ENCODE measurements around the gene SLC25A22.

SLC25A22 gene

DNA sequence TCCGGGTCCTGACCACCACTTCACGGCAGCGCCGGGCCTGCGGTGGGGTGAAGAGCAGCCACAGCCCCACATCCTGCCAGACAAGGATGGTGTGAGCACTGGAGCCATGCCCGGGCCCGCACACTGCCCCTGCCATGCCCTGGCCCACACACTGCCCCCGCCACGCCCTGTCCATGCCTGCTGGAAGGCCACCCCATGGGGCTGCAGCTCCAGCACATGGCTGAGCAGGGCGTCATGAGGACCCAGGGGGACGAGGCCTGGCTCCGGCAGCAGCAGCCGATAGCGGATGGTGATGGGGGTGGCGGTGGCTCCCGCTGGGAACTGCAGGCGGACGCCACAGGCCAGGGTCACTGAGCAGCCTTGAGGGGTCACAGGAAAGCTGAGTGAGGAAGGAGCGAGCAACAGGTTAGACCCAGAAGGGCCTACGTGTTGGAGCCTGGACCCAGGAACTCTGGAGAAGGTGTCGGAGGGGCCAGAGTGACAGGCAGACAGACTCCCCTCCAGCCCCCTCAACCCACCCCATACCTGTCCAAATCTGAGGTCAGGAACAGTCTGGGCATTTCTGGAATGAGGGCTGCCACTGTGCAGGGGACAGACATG is 4.0 kb upstream of the SLC25A22 start:
- no peak for DNase-seq

DNA sequence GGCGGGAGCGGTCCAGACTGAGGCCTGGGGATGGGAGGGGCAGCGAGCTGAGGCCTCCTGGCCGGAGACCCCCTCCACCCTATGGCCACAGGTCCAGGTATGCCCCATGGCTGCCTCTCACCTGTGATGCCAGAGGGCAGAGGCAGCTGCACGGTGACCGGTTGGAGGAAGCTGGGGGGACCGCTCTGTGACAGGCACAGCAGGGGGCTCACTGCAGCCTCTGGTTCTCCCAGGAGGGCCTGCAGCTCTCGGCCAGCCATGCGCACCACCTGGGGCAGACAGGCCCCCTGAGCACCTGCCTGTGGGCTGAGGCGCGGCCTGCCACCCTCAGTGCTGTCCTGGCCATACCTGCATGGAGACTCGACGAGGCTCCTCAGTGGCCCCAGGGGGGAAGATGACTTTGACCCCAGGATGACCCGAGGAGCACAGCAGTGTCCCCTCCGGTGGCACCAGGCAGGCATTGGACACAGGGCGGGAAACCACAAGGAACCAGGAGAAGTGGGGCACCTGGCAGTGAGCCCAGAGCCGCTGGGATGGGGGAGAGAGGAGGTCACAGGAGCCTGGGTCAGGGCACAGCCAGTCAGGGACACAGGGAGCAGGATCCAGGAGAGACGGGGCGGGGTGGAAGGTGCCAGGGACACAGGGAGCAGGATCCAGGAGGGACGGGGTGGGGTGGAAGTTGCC is 3.2 kb upstream of the SLC25A22 start:
- DNase-seq, result no peak

DNA sequence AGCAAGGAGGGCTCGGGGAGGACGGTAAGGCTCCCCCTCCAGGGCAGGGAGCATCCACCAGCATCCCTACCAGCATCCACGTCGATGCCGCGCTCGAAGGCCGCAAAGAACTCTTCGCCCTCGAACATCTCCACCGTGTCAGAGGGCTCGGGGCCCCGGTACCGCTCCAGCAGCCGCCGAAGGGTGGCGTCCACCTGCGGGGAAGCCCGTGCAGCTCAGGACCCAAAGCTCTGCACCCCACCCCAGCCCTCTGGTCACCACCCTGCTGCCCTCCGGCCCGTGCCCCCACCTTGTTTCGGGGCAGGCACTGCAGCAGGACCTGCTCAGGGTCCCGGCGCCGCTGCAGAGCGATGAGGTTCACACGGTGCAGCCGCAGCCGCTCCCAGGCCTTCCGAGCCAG is 2.4 kb upstream of the SLC25A22 start:
- DNase-seq, result no peak

DNA sequence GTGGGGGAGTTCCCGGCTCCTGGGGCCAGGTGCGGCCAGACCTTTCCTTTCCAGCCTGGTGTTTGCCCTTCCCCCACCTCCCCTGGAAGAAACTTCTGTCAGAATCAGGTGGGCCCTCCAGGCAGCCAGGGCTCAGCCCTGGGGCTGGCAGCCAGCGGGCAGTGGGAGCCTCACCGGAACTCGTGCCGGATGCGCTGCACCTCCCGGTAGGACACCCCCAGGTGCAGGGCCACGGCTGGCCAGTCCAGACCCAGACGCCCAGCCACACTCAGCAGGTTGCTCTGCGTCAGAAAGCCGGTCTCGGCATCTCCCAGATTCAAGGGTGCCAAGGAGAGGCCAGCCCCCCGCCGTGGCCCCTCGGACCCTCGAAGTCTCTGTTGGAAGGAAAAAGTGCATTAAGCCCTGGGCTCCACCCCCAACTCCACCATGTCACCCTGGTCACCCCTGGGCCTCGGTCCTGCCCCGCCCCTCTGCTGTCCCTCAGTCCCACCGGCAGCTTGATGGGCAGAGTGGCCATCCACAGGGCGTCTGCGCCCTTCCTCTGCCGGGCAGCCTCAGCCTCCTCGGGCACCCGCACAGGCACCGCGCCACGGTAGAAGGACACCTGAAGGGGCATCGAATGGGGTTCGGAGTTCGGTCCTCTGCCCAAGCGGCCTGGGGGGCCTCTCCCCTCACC is 1.7 kb upstream of the SLC25A22 start:
- no peak for DNase-seq

DNA sequence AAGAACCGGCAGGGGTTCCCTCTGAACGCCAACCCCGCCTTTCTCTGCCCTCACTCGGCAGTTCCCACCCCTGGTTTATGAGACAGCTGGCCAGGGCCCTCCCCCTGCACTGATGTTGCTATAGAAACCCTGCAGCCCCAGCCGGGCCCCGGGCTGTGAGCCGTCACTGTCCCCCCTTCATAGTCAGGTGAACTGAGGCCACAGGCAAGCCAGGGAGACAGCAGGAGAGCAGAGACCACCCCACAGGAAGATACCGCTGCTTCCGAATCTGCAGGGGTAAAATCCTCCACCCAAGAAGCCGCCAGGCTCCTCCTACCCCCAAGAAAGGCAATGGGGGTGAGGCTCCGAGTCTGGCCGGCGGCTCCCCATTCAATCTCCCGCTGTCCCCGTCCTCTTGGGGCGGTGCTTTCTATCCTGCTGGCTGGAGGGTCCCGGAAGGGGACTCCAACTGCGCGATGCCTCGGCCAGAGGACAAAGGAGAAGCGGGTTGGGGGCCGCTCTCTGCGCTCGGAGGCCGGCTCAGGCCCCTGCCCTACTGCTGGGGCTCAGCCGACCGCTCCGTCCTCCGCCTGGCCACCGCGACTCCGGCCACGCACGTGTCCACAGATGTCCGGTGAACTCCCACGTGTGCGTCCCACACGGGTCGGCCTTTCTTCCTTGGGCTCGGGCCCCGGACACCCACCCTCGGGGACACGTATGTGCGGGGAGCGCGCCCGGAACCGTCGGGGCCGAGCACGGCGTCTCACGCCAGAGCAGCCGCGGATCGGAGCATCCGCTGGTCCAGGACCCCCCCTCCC is 587 bp downstream of the SLC25A22 start:
- peak; percentile 78 for DNase-seq

DNA sequence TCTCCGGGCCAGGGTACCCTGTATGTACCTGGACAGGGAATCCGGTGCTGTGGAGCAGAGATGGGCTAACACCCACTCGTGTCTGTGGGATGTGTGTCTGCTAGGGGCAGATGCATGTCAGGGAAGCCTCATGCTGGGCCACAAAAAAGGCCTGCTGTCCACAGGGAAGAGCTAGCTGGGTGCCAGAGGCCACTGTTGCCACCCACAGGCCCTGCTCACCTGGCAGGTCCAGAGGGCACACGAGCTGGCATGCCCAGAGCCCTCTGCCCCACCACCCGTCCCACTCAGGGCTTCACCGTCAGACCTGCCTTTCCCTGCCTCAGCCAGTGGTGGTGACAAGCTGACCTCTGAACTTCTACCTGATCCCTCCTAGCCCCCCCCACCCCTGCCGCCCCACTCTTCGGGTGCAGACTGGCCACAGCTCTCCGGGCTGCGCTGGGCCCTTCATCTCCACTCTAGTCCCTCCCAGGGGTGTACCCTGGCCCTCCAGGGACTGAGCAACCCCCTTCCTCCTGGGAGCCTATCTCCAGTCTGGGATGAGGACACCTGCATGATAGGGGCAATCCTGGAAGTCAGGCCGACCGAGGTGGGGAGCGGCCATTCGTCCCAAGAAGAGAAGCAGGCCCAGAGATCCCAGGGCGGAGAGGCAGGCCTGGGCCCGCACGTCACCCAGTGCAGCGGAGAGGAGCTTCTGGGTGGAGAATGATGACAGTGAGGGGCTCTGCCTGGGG is 1.4 kb downstream of the SLC25A22 start:
- no peak for DNase-seq

DNA sequence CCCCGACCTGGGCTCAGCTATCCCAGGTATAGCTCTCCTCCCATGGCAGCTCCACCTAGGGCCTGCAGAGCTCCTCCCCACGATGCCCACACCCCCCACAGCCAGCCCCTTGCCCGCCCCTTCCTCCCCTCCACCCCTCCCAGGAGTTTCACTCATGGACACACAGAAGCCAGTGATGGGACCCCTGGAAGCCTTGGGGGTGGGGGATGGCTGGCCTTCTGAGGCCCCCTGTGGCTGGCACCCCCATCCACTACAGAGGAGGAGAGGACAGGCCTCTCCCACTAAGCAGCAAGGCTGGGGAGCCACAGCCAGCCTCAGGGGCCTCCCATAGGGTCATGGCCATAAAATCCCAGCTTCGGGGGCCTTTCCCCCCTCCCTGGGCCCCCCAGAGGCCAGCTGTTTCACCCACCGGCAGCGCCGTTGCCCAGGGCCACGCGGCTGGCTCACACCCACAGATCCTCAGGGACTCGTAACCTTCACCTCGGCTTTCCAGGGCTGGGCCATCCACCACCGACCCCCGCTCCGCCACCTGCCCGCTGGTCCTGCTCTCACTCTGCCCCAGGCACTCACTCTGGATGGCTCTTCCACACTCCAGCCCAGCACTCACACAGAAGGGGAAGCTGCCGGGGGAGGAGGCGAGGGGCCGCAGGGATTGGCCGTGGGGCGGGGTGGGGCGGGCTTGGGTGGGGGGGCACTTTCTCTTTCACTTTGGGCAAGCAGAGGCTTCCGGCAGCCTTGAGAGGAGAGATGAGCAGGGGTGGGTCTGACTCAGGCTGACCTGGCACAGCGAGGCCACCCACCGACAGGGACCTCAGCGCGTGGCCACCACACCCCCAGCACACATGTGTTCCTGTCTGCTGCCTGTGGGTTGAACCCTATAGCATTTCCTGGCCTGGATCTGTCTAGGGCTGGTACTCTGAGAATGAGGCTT is 2.2 kb downstream of the SLC25A22 start:
- peak; percentile 86 for DNase-seq

DNA sequence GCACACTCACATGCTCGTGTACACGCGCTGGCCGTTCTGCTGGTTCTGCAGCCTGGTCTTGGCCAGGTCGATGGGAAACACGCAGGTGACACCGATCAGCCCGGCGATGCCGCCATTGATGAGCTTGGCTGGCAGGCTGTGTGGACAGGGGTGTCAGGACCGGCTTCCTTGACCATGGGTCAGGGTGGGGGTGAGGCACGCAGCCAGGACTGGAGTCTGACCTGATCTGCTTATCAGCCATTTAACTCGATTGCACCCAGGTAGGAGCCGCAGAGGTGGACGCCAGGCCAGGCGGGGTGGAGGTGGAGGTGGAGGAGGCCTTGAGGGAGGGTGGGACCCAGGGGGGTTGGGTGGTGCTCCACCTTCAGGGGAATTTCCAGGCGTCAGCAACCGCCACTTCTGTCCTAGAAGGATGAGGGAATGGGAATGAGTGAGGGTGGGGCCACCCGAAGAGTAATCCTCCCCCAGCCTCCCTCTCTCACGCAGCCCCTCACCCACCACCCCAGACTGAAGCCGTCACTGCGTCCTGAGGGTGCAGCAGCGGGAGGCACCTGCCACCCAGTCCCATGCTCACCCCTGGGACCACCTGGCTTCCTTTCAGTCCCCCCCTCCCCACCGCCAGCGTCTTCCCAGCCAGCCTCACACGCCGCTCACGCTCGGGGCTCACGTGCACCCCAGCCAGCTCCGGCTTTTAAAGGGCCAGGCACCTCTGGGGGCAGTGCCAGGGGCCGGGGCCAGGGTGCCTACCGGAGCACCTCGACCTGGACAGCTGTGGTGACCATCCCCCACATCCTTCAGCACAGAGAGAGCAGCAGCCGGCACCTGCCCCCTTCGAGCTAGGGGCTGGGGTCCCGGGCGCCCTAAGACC is 3.1 kb downstream of the SLC25A22 start:
- DNase-seq, result no peak

DNA sequence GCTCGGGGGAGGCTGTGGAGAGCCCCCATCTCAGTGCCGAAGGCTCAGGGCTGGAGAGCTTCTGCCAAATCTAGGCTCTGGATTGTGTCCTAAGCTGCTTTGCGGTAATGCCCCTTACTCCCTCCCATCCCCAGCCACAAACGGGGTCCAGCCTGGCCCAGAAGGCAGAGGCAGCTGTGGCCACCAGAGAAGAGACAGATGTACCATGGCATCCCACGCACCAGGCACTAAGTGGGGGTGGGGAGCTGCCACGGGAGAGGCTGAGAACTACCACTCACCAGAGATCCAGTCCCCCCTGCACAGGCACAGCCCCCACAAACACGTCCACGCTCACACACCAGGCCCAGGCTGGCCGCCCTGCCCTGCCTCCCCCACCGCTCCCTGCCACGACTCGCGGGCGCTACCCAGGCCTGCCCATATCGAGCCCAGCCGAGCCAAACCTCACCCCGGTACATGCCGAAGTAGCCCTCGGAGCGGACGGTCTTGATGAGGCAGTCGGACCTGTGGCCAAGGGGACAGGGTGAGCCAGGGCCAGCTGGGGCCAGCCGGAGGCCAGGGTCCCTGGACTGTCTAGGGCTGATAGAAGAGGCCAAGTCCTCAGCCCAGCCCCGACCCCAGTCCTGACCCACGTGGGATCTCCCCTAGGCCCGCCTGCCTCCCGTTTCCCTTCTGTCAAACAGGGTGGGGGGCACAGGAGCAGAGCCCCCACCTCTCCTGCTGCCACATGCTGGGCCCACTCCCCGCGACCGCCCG is 3.9 kb downstream of the SLC25A22 start:
- no peak for DNase-seq

DNA sequence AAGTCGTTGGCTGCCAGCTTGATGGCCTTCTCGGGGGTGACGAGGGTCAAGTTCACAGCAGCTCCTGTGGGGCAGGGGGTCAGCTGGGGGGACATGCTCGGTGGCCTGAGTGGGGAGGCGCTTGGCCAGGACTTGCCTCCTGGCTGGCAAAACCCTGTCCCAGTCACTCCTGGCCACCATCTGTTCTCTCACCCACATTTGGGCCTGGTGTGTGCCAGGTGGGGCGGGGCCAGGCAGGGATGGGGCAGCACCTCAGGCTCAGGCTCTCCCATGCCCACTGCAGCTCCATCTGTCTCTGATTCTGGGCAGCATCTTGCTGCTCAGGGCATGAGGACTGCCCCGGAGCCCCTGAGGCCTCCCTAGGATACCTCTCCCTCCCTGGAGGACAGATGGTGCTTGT is 4.5 kb downstream of the SLC25A22 start:
- no peak for DNase-seq

DNA sequence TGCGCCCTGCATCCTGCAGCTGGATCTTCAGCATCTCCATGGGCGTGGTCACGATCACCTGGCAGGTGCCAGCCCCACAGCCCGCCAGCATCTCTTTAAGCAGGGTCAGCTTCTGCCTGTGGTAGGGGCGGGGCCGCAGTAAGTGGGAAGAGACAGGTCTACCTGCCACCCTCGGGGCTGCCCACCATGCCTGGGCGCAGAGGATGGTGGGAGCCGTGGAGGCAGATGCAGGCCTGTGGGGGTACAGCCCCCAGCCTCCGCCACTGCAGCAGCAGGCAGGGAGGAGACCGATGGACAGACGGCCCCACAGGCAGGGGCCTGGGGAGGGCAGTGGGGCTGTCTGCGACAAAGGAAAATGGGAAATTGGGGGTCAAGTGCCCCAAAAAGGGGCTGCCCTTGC is 5.2 kb downstream of the SLC25A22 start:
- DNase-seq, result no peak

DNA sequence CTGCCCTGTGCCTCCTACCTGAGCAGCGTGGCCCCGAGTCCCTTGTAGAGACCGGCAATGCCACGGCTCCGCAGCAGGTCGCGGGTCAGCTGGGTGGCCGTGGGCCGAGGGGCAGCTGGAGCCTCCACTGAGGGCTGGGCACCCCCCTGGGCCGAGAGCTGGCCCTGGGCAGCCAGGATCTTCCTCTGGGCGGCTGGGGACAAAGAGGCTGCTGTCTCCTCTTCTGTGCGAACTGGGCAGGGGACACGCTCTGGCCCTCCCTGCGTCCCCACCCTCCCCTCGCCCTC is 5.6 kb downstream of the SLC25A22 start:
- DNase-seq, result no peak

DNA sequence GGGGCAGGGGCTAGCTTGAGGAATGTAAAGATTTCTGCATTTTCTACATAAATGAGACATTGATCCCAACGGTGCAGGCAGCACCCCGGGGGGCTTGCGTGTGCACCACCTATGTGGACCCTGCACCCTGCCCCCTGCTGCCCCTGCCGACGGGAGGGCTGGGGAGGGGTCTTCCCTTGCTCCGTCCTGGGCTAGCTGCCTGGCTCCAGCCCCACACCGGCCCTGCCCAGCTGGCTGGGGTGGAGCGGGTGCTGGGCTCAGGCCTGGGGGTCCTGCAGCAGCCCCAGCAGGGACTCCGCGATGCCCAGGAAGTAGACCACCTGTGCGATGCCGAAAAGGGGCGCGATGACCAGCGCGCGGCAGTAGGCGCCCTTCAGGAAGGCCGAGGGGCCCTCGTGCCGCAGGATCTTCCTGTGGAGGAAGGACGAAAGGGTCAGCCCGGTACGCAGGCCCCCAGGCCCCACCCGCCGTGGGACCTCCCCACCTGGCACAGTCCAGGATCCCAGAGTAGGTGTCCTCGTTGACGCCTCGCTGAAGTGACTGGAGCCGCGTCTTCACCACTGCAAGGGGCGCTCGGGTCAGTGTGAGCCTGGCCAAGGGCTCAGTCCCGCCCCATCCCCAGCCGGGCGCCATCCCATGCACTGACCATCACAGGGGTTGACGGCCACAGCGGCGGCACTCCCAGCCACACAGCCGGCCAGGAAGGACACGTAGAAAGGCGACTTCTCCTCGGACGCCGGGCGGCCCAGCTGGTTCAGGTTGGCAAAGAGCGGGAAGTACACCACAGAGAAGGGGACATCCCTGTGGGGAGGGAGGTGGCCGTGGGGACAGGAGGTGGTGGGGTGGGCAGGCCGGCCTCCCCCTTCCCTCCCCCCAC is 6.2 kb downstream of the SLC25A22 start:
- DNase-seq, result no peak

DNA sequence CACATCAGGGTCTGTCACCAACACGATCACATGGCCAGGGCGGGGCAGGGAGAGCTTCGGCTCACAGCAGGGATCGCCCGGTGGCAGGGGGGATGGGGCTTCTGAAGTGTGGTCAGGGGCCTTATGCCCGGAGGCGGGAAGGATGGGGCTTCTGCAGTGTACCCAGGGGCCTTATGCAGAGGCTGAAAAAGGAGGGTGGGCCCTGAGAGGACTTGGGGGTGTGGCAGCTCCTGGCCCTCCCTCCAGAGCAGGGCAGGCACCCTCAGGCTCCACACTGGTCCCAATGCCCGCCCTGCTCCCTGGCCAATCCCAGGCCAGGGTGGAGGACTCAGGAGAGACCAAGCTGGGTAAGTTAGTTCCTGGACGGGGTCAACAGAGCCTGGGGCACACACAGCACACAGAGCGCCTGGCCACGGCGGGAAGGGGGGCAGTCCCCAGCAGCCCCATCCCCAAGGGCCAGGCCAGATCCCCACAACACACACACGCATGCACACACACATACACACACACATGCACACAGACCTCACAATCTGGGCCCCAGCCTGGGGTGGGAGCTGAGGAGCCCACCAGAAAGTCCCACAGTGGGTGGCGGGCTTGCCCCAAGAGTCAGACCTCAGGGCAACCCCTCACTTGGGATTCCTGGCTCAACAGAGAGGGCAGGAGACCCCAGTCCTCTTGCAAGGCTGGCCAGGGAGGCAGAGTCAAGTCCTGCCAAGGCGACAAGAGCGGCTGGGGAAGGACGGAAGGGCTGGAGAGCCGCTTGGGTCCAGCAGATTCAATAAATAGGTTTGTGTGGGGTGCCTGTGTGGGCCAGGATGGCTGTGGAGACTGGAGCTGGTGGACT is 7.1 kb downstream of the SLC25A22 start:
- no peak for DNase-seq

DNA sequence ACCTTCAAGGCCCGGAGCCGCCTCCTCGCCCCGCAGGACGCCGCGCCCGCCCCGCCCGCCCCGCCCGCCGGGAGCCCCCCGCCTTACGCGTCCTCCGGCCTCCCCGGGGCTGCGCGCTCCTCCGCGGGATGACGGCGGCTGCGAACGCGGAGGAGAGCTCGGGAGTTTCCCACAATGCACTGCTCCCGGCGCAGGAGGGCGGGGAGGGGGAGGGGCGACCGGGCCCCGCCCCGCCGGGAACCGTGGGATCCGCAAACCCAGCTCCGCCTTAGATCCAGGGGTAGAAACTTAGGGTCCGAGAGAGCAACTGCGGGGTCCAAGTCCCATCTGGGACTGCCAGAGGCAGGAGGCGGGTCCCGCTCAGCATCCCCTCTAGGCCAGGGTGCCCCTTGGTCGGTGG is 8.1 kb downstream of the SLC25A22 start, which contains the start of gene CEND1:
CEND1 (minus strand) TSS at position 148 of the 400 bp plus-strand sequence. CDS start 1,514 bp downstream, outside the sequence.
- DNase-seq, result peak; percentile 49

DNA sequence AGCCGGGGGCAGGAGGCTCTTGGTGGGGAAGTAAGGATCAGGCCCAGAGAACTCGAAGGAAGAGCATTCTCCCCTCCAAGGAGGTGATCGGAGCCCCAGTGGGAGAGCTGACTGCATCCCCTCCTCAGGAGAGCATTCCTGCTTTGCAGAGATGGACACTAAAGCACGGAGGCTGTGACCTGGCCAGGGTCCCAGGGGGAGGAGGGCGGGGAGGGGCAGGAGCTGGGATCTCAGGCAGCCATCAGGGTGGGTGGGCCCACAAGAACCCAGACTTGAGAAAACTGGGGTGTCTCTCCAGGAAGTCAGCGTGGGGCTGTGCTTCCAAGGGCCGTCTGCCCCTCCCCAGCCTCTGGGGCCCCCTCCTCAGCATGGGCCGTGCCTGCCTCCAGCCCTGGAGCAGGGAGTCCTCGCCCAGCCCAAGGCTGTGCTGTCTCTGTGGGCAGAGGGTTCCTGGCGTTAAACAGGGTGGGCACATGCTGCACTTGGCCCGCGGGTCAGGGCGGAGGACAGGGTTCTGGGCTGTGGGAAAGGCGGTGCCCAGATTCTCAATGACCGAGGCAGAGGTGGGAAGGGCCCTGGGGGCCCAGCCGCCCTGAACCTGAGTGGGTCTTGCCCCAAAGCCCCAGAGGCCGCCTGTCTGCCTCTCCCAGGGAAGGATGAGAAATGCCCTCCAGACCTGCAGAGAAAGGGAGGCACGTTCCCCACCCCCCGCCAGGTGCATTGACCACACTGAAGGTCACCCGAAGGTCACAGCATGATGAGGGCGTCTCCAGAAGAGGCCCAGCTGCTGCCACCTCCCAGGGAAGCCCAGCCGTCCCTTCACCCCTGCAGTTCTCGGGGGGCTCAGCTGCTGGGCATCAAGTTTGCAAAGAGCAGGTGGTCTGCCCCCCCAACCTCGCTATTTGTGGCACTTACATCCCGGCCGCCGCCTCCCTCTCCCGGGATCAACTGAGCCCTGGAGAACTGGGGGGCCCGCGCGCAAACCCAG is 8.8 kb downstream of the SLC25A22 start:
- DNase-seq, result no peak

All from activated naive CD4-positive, alpha-beta T cell treated with Interleukin-2 at 50 U/mL for 16 hours (primary cell).